Loucy (cell line): ENCODE measurements around the gene PAF1.

ENCODE experiments used
- EZH2phosphoT487 ChIP-seq: fragments of 200-600 bp; IDR thresholded peaks from 2 replicates; pipeline ENCODE4 v1.6.1; 2018; ENCODE audit warnings: antibody characterized with exemption, mild to moderate bottlenecking, moderate library complexity, borderline replicate concordance
- TF ChIP-seq, protein P1 (sequence below): fragments of 200-600 bp; sonication (generic); conservative IDR thresholded peaks from 2 replicates; pipeline ENCODE4 v1.5.1; 2014; ENCODE audit warnings: mild to moderate bottlenecking, antibody characterized with exemption, low read length

DNA sequence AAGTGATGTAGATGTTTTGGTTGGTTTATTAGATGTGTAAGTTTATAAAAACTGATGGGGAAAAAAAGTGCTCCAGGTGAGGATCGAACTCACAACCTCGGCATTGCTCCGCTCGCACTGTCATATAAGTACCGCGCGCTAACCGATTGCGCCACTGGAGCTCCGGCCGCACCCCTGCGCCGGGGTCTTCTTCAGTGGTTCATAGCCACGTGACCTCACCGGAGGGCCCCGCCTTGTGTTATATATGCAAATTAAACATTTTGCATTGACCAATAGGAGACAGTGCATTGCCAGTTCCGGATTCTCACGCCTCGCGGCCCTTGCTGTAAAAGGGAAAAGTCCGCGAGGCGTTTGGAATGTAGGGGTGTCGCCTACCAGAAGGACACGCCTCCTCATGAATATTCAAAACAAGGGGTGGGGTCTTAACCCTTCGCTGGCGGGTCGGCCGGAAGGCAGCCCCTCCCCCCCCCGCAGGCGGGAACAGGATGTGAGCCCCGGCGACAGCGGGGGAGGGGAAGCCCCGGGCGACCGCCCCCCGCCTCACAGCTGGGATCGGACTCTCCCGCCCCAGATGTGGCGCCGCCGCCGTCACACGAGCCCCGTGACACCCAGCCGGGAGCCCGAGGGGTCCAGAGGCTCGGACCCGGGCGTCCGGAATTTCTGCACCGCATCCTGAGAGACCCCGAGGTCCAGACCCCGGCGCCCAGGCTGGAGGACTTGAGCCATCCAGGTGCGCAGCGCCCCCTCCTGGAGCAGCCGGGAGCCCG is 21.4 kb upstream of the PAF1 start, which contains the start of gene PLEKHG2:
- TF ChIP-seq, protein P1, sequence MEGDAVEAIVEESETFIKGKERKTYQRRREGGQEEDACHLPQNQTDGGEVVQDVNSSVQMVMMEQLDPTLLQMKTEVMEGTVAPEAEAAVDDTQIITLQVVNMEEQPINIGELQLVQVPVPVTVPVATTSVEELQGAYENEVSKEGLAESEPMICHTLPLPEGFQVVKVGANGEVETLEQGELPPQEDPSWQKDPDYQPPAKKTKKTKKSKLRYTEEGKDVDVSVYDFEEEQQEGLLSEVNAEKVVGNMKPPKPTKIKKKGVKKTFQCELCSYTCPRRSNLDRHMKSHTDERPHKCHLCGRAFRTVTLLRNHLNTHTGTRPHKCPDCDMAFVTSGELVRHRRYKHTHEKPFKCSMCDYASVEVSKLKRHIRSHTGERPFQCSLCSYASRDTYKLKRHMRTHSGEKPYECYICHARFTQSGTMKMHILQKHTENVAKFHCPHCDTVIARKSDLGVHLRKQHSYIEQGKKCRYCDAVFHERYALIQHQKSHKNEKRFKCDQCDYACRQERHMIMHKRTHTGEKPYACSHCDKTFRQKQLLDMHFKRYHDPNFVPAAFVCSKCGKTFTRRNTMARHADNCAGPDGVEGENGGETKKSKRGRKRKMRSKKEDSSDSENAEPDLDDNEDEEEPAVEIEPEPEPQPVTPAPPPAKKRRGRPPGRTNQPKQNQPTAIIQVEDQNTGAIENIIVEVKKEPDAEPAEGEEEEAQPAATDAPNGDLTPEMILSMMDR, result peak; percentile 82
- no peak for TF ChIP-seq EZH2phosphoT487
